Measurements from ENCODE around the gene SVIL. TPM values are rescaled to one million over a fixed set of nuclear protein-coding genes. Genes with fewer than 3 reads are reported as not detected.

SVIL gene
- polyA plus RNA-seq, 1 donor (not counting 4 experiments of a cell fraction or from before 2014, with no cell fraction given) = 16.2 TPM

- Histone ChIP-seq H2AFZ (ENCODE audit: control insufficient read depth, low read length) (no peak overlapping the region), H4K20me1 (ENCODE audit: control insufficient read depth, extremely low read depth, insufficient read depth, low read length) (no peaks in the 10 kb centered on the region), H3K79me2 (ENCODE audit: control insufficient read depth, insufficient read depth, low read length) (peaks cover 2% of the 10 kb centered on the region), H3K9me1 (ENCODE audit: control insufficient read depth, extremely low read depth, insufficient read depth, low read length) (no peaks in the 10 kb centered on the region), H3K4me1 (ENCODE audit: control insufficient read depth, extremely low read depth, insufficient read depth, low read length) (no peaks in the 10 kb centered on the region), H3K27me3 (ENCODE audit: control insufficient read depth, extremely low read depth, insufficient read depth, low read length) (no peaks in the 10 kb centered on the region), H3K36me3 (ENCODE audit: control insufficient read depth in 2 of 2, extremely low read depth in 1 of 2, insufficient read depth in 2 of 2, low read length in 2 of 2) (peaks cover 0 to 9% of the 10 kb centered on the region in 2 experiments), H3K4me3 (ENCODE audit: control insufficient read depth in 2 of 3, extremely low read depth in 1 of 3, insufficient read depth in 2 of 3, low read depth in 1 of 3, low read length in 3 of 3) (no peak overlapping the region), H3K9ac (ENCODE audit: control insufficient read depth, extremely low read depth, insufficient read depth, low read length) (no peak overlapping the region), H3K4me2 (ENCODE audit: control insufficient read depth, extremely low read depth, insufficient read depth, low read depth, low read length) (no peak overlapping the region), H3K27ac (ENCODE audit: control insufficient read depth, insufficient read depth, low read length) (no peak overlapping the region), H3K9me3 (ENCODE audit: control insufficient read depth, low read depth, low read length) (no peaks in the 10 kb centered on the region)
- FAIRE-seq (no peak), DNase-seq (ENCODE audit: low read depth, low spot score) (no peak)
- TF ChIP-seq EZH2 (IDR thresholded peaks at IDR 0.05; ENCODE audit: low read length) (no peak), CTCF (optimal IDR thresholded peaks at IDR 0.05 in 1 of 3, IDR thresholded peaks at IDR 0.05 in 1 of 3, conservative IDR thresholded peaks at IDR 0.05 in 1 of 3; ENCODE audit: extremely low read depth in 1 of 3, insufficient read depth in 2 of 3, low read length in 3 of 3) (no peak)
- dilution Hi-C loops (cut with MboI; ENCODE audit: extremely low pct_ligation_motif_present, low sequenced_read_pairs) = no loop called here
Observed at GRCh38 chr10:29543715-29544114, 91.1 kb downstream of the SVIL start.

GRCh38 chr10:29542723-29543122 lies 92.0 kb downstream of the SVIL start:
- FAIRE-seq (no peak), DNase-seq (ENCODE audit: low read depth, low spot score) (no peak)
- Histone ChIP-seq H3K79me2 (ENCODE audit: control insufficient read depth, insufficient read depth, low read length) (no peaks in the 10 kb centered on the region), H3K9ac (ENCODE audit: control insufficient read depth, extremely low read depth, insufficient read depth, low read length) (no peak overlapping the region), H2AFZ (ENCODE audit: control insufficient read depth, low read length) (no peak overlapping the region), H3K9me1 (ENCODE audit: control insufficient read depth, extremely low read depth, insufficient read depth, low read length) (no peaks in the 10 kb centered on the region), H4K20me1 (ENCODE audit: control insufficient read depth, extremely low read depth, insufficient read depth, low read length) (no peaks in the 10 kb centered on the region), H3K4me2 (ENCODE audit: control insufficient read depth, extremely low read depth, insufficient read depth, low read depth, low read length) (no peak overlapping the region), H3K4me3 (ENCODE audit: control insufficient read depth in 2 of 3, extremely low read depth in 1 of 3, insufficient read depth in 2 of 3, low read depth in 1 of 3, low read length in 3 of 3) (no peak overlapping the region), H3K4me1 (ENCODE audit: control insufficient read depth, extremely low read depth, insufficient read depth, low read length) (no peaks in the 10 kb centered on the region), H3K36me3 (ENCODE audit: control insufficient read depth in 2 of 2, extremely low read depth in 1 of 2, insufficient read depth in 2 of 2, low read length in 2 of 2) (peaks cover 0 to 11% of the 10 kb centered on the region in 2 experiments), H3K9me3 (ENCODE audit: control insufficient read depth, low read depth, low read length) (no peaks in the 10 kb centered on the region), H3K27ac (ENCODE audit: control insufficient read depth, insufficient read depth, low read length) (no peak overlapping the region), H3K27me3 (ENCODE audit: control insufficient read depth, extremely low read depth, insufficient read depth, low read length) (no peaks in the 10 kb centered on the region)
- TF ChIP-seq EZH2 (IDR thresholded peaks at IDR 0.05; ENCODE audit: low read length) = no peak
- no peak for TF ChIP-seq CTCF (optimal IDR thresholded peaks at IDR 0.05 in 1 of 3, IDR thresholded peaks at IDR 0.05 in 1 of 3, conservative IDR thresholded peaks at IDR 0.05 in 1 of 3; ENCODE audit: extremely low read depth in 1 of 3, insufficient read depth in 2 of 3, low read length in 3 of 3)
- dilution Hi-C loops (cut with MboI; ENCODE audit: extremely low pct_ligation_motif_present, low sequenced_read_pairs) = no loop called here

Data from keratinocyte (primary cell).